DND-41 (cell line): ENCODE results near the gene UBE2D2.

Source experiments
- EZH2 ChIP-seq: IDR thresholded peaks from 3 replicates; pipeline ENCODE4 v1.6.1; 2012; ENCODE audit warnings: borderline replicate concordance, low read depth, mild to moderate bottlenecking, moderate library complexity, low read length, inconsistent platforms; ENCODE audit not compliant: severe bottlenecking
- TF ChIP-seq, protein P1 (sequence below): IDR thresholded peaks from 2 replicates; pipeline ENCODE4 v1.5.1; 2012; ENCODE audit warnings: borderline replicate concordance, low read length, moderate library complexity, mild to moderate bottlenecking; ENCODE audit not compliant: poor library complexity, severe bottlenecking; ENCODE audit errors: extremely low read depth

DNA sequence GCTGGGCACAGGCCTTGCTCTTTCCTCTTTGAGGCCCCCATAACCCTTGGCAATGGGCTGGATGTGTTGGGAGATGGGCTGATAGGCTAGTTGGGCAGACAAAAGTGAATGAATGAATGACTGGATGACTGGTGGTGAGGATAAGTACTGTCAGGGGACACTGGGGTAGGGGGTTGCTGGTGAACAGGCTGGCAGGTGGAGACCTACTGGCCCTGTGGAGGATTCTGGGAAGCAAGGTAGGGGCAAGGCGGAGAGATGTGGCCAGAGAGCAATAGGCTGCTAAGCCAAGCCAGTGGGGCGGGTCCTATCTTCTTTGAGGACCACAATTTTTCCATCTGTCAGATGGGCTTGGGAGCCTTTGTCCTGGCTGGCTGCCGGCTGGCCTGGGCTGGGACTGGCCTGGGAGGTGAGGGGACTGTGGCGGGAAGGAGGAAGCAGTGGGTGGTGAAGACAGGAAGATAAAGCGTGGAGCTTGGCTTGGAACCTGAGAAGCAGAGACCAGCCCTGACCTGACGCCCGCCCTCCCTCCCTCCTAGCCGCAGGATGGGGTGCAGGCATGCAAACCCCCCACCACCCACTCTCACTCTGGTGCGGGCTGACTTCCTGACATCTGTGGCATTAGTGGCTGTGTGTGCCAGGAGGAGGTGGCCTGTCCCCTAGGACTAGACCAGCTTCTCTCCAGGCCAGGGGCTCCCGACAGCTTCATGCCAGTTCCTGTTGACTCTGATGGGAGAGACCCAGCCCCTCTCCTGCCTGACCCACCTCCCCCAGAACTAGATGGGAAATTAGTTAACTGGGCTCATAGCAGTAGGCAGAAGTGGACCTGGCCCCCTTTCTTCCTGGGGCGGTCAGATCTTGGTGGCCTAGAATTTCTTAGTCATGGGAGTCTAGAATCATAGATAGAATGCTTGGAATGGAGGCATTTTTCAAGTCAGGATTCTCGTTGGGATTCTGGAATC is 96.5 kb downstream of the UBE2D2 start:
- TF ChIP-seq, protein P1, sequence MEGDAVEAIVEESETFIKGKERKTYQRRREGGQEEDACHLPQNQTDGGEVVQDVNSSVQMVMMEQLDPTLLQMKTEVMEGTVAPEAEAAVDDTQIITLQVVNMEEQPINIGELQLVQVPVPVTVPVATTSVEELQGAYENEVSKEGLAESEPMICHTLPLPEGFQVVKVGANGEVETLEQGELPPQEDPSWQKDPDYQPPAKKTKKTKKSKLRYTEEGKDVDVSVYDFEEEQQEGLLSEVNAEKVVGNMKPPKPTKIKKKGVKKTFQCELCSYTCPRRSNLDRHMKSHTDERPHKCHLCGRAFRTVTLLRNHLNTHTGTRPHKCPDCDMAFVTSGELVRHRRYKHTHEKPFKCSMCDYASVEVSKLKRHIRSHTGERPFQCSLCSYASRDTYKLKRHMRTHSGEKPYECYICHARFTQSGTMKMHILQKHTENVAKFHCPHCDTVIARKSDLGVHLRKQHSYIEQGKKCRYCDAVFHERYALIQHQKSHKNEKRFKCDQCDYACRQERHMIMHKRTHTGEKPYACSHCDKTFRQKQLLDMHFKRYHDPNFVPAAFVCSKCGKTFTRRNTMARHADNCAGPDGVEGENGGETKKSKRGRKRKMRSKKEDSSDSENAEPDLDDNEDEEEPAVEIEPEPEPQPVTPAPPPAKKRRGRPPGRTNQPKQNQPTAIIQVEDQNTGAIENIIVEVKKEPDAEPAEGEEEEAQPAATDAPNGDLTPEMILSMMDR, result no peak
- no peak for TF ChIP-seq EZH2
